WTC11 (cell line): ENCODE results near the gene LZTR1. TPM values are rescaled to one million over a fixed set of nuclear protein-coding genes. Genes with fewer than 3 reads are reported as not detected.

Experiments
- ATAC-seq: fragments of 200-7000 bp; cut with Tn5 transposase; 2 replicates; pipeline ENCODE4 v1.10.0; 2021; ENCODE audit warnings: mild to moderate bottlenecking, moderate library complexity
- CTCF ChIA-PET: fragments of 300-600 bp; sonication (Branson Sonifier 250); formaldehyde crosslinking; loops from one replicate; lab custom pipeline; 2021; ENCODE audit warnings: antibody characterized with exemption; lab: Charles Lee
- POLR2A ChIA-PET: fragments of 350-600 bp; sonication (Branson Sonifier 250); formaldehyde crosslinking; loops from one replicate; lab custom pipeline; 2021; ENCODE audit warnings: antibody characterized with exemption; lab: Charles Lee
- DNase-seq: peaks from one replicate; pipeline ENCODE4 v3.0.0; 2021; ENCODE audit warnings: low spot score
- H3K27ac Mint-ChIP-seq: 2 replicates; pipeline ENCODE4 v1.8.0; 2021; ENCODE audit warnings: mixed read lengths
- H3K27me3 Mint-ChIP-seq: 2 replicates; pipeline ENCODE4 v1.8.0; 2021; ENCODE audit warnings: low read depth, mild to moderate bottlenecking, moderate library complexity, mixed read lengths
- H3K36me3 Mint-ChIP-seq: 2 replicates; pipeline ENCODE4 v1.8.0; 2021; ENCODE audit warnings: mixed read lengths
- H3K4me1 Mint-ChIP-seq: 2 replicates; pipeline ENCODE4 v1.8.0; 2022; ENCODE audit warnings: mixed read lengths
- H3K4me3 Mint-ChIP-seq: 2 replicates; pipeline ENCODE4 v1.8.0; 2021; ENCODE audit warnings: mild to moderate bottlenecking, moderate library complexity, mixed read lengths
- H3K9me3 Mint-ChIP-seq: 2 replicates; pipeline ENCODE4 v1.8.0; 2021; ENCODE audit warnings: mixed read lengths
- ATF1 ChIP-seq: sonication (generic); formaldehyde crosslinking; IDR thresholded peaks from 2 replicates; pipeline ENCODE4 v1.8.1; 2023; ENCODE audit warnings: mild to moderate bottlenecking, moderate library complexity, missing genetic modification reagents
- CREB1 ChIP-seq: sonication (generic); formaldehyde crosslinking; IDR thresholded peaks from 2 replicates; pipeline ENCODE4 v1.8.0; 2023; ENCODE audit warnings: mild to moderate bottlenecking, missing genetic modification reagents
- CREM ChIP-seq: sonication (generic); formaldehyde crosslinking; IDR thresholded peaks from 2 replicates; pipeline ENCODE4 v1.8.1; 2022; ENCODE audit warnings: mild to moderate bottlenecking, missing genetic modification reagents, moderate library complexity
- ELF4 ChIP-seq: sonication (generic); formaldehyde crosslinking; IDR thresholded peaks from 2 replicates; pipeline ENCODE4 v1.8.1; 2022; ENCODE audit warnings: low read depth, mild to moderate bottlenecking, moderate library complexity, missing genetic modification reagents
- FOXP1 ChIP-seq: sonication (generic); formaldehyde crosslinking; IDR thresholded peaks from 2 replicates; pipeline ENCODE4 v1.8.0; 2022; ENCODE audit warnings: missing genetic modification reagents, mild to moderate bottlenecking, moderate library complexity, borderline replicate concordance
- GRHL2 ChIP-seq: fragments of 250-450 bp; sonication (Bioruptor Pico); IDR thresholded peaks from 2 replicates; pipeline ENCODE4 v1.8.0; 2022; ENCODE audit warnings: mild to moderate bottlenecking, moderate library complexity; ENCODE audit not compliant: insufficient replicate concordance, severe bottlenecking
- IRF2 ChIP-seq: sonication (generic); formaldehyde crosslinking; IDR thresholded peaks from 2 replicates; pipeline ENCODE4 v1.8.0; 2022; ENCODE audit warnings: low read depth, missing genetic modification reagents, borderline replicate concordance
- MXD4 ChIP-seq: fragments of 250-450 bp; sonication (Bioruptor Pico); IDR thresholded peaks from 2 replicates; pipeline ENCODE4 v1.8.0; 2021; ENCODE audit warnings: mild to moderate bottlenecking, moderate library complexity, borderline replicate concordance
- NR3C1 ChIP-seq: sonication (generic); formaldehyde crosslinking; conservative IDR thresholded peaks from 2 replicates; pipeline ENCODE4 v1.8.1; 2023; ENCODE audit warnings: low read depth, mild to moderate bottlenecking, missing genetic modification reagents
- PREB ChIP-seq: sonication (generic); formaldehyde crosslinking; IDR thresholded peaks from 2 replicates; pipeline ENCODE4 v1.8.1; 2022; ENCODE audit warnings: mild to moderate bottlenecking, missing genetic modification reagents, moderate library complexity, borderline replicate concordance
- SMAD4 ChIP-seq: sonication (generic); formaldehyde crosslinking; IDR thresholded peaks from 2 replicates; pipeline ENCODE4 v1.8.0; 2022; ENCODE audit warnings: mild to moderate bottlenecking, missing genetic modification reagents
- SOX15 ChIP-seq: fragments of 250-450 bp; sonication (Bioruptor Pico); IDR thresholded peaks from 2 replicates; pipeline ENCODE4 v1.9.0; 2021; ENCODE audit warnings: mild to moderate bottlenecking
- TCF7 ChIP-seq: sonication (generic); formaldehyde crosslinking; IDR thresholded peaks from 2 replicates; pipeline ENCODE4 v1.8.0; 2022; ENCODE audit warnings: mild to moderate bottlenecking, low read depth, missing genetic modification reagents, moderate library complexity
- ZNF138 ChIP-seq: sonication (generic); formaldehyde crosslinking; conservative IDR thresholded peaks from 2 replicates; pipeline ENCODE4 v1.8.1; 2022; ENCODE audit warnings: mild to moderate bottlenecking, moderate library complexity, missing genetic modification reagents
- ZNF219 ChIP-seq: sonication (generic); formaldehyde crosslinking; IDR thresholded peaks from 2 replicates; pipeline ENCODE4 v1.8.0; 2023; ENCODE audit warnings: missing genetic modification reagents, mild to moderate bottlenecking, borderline replicate concordance
- ZNF263 ChIP-seq: sonication (generic); formaldehyde crosslinking; IDR thresholded peaks from 2 replicates; pipeline ENCODE4 v1.8.1; 2022; ENCODE audit warnings: low read depth, mild to moderate bottlenecking, moderate library complexity, missing genetic modification reagents
- ZNF423 ChIP-seq: fragments of 250-450 bp; sonication (Bioruptor Pico); IDR thresholded peaks from 2 replicates; pipeline ENCODE4 v2.1.2; 2022; ENCODE audit warnings: mild to moderate bottlenecking, moderate library complexity
- ZNF671 ChIP-seq: fragments of 250-450 bp; sonication (Bioruptor Pico); IDR thresholded peaks from 2 replicates; pipeline ENCODE4 v1.8.0; 2021; ENCODE audit warnings: mild to moderate bottlenecking
- total RNA-seq: library from RNA; stranded (reverse); gene quantifications from 3 replicates; pipeline ENCODE4 v1.2.3, GENCODE V29; 2021
- TF ChIP-seq, protein P1 (sequence below): sonication (generic); formaldehyde crosslinking; IDR thresholded peaks from 2 replicates; pipeline ENCODE4 v1.8.0; 2022; ENCODE audit warnings: mild to moderate bottlenecking, missing genetic modification reagents
- TF ChIP-seq, protein P2 (sequence below): sonication (generic); formaldehyde crosslinking; IDR thresholded peaks from 2 replicates; pipeline ENCODE4 v1.8.1; 2023; ENCODE audit warnings: mild to moderate bottlenecking, missing genetic modification reagents
- TF ChIP-seq, protein P3 (sequence below): sonication (generic); formaldehyde crosslinking; IDR thresholded peaks from 2 replicates; pipeline ENCODE4 v1.8.0; 2022; ENCODE audit warnings: missing genetic modification reagents

LZTR1 gene
- total RNA-seq, 1 experiment from 2014 or later: 38.3 TPM

GRCh38 chr22:21010426-21011113, 28.5 kb downstream of the LZTR1 start (continued):
- TF ChIP-seq ATF1 (CRISPR knock-in tag) (no peak), ELF4 (CRISPR knock-in tag) (no peak), ZNF263 (no peak), ZNF671 (no peak)

DNA sequence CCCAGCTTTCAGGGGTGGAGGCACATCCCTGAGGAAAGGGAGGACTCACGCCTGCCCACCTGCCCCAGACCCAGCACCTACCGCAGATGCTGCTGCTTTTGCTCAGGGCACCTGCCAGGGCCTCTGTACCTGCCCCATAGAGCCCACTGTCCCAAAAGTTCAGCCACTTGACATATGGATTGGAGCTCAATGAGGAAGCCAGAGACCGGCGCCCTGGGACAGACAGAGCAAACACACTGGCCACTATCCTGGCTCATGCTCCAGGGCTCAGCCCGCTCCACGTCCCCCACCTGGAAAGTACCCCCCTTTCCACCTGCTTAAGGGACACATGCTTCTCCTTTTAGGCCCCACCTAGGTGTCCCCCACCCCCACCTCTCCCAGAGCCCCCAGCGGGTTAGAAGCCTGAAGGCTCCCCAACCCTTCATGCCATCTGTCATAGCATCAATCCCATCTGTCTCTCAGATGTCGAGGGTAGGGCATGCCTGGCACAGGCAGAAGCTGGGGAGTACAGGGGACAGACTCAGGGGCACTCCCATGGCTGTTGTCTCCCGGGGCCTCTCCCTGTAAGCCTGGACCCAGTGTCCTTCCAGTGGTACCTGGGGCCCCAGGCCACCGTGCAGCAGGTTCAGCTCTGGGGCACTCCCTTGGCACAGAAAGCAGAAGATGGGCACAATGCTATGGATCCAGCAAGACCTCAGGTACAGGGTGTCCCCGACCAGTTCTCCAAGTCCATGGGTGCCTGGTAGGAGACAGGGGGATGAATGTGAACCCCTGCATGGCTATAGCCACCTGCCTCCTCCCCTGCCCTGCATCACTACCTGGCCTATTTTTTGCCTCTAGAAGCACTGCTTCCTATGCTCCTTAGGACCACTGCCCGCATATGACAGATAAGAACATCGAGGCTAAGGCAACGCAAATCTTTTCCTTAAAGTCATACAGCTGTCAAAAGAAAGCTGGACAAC, 30.6 kb downstream of the LZTR1 start:
- Mint-ChIP-seq H3K4me1 (peaks cover 36% of the 10 kb centered on the region), H3K4me3 (peak overlapping the region; percentile 85), H3K9me3 (no peaks in the 10 kb centered on the region), H3K36me3 (no peaks in the 10 kb centered on the region), H3K27ac (no peak overlapping the region), H3K27me3 (peaks cover 15% of the 10 kb centered on the region)
- CTCF ChIA-PET: interaction anchor here (0.6 to 2.7 kb wide), 3 partner anchors 8 to 121 kb away, joined by 4 to 19 read pairs (median 5); no protein-coding TSS in a partner anchor
- TF ChIP-seq NR3C1 (no peak), PREB (no peak), CREM (CRISPR knock-in tag) (no peak), ZNF423 (CRISPR knock-in tag) (no peak), SMAD4 (CRISPR knock-in tag) (no peak), CREB1 (CRISPR knock-in tag) (no peak), SOX15 (CRISPR knock-in tag) (no peak)
- TF ChIP-seq, protein P1, sequence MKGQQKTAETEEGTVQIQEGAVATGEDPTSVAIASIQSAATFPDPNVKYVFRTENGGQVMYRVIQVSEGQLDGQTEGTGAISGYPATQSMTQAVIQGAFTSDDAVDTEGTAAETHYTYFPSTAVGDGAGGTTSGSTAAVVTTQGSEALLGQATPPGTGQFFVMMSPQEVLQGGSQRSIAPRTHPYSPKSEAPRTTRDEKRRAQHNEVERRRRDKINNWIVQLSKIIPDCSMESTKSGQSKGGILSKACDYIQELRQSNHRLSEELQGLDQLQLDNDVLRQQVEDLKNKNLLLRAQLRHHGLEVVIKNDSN (CRISPR knock-in tag): no peak
- TF ChIP-seq, protein P2, sequence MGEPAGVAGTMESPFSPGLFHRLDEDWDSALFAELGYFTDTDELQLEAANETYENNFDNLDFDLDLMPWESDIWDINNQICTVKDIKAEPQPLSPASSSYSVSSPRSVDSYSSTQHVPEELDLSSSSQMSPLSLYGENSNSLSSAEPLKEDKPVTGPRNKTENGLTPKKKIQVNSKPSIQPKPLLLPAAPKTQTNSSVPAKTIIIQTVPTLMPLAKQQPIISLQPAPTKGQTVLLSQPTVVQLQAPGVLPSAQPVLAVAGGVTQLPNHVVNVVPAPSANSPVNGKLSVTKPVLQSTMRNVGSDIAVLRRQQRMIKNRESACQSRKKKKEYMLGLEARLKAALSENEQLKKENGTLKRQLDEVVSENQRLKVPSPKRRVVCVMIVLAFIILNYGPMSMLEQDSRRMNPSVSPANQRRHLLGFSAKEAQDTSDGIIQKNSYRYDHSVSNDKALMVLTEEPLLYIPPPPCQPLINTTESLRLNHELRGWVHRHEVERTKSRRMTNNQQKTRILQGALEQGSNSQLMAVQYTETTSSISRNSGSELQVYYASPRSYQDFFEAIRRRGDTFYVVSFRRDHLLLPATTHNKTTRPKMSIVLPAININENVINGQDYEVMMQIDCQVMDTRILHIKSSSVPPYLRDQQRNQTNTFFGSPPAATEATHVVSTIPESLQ (CRISPR knock-in tag): no peak
- DNase-seq (no peak), ATAC-seq (no peak)
- POLR2A ChIA-PET: no interaction called here

DNA sequence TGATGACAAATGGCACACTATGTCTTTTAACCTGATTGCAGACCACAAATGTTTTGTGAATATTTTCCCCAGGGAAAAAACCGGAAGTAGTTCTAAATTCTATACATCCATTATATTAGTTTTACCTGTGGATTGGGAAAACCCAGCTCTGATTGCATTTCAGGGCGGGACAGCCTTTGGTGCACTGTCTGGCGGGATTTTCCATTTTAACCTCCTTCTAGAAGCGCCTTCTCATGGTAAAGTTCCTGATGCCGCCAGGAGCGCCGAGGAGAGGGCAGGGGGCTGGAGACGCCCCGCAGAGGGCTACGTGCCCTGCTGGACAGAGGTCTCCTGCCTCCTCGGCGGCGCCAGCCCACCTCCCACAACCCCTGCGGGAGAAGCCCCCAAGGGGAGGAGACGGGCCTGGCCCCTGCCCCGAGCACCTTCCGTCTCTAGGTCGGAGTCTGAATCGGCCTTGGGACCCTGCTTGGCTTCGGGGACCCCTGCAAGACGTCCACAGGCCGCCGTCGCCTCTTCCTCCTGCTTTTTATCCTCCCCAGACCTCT, 31.6 kb downstream of the LZTR1 start:
- Mint-ChIP-seq H3K4me1 (peaks cover 36% of the 10 kb centered on the region), H3K27me3 (peaks cover 16% of the 10 kb centered on the region), H3K9me3 (no peaks in the 10 kb centered on the region), H3K4me3 (peak overlapping the region; percentile 85), H3K36me3 (no peaks in the 10 kb centered on the region), H3K27ac (peak overlapping the region; percentile 89; the same call in 1 of the 2 replicates)
- ChIA-PET POLR2A (no interaction called here), CTCF (interaction anchor here (1.4 to 2.7 kb wide), 3 partner anchors 15 to 89 kb away, joined by 3 to 19 read pairs (median 3); partner anchors contain the start of gene LZTR1)
- TF ChIP-seq TCF7 (no peak), MXD4 (CRISPR knock-in tag) (no peak), IRF2 (CRISPR knock-in tag) (no peak), ZNF219 (CRISPR knock-in tag) (no peak), ZNF138 (CRISPR knock-in tag) (no peak), GRHL2 (CRISPR knock-in tag) (no peak), FOXP1 (CRISPR knock-in tag) (0 out of 2 replicates have a peak, but pooled peaks have one; percentile 33)
- TF ChIP-seq, protein P3, sequence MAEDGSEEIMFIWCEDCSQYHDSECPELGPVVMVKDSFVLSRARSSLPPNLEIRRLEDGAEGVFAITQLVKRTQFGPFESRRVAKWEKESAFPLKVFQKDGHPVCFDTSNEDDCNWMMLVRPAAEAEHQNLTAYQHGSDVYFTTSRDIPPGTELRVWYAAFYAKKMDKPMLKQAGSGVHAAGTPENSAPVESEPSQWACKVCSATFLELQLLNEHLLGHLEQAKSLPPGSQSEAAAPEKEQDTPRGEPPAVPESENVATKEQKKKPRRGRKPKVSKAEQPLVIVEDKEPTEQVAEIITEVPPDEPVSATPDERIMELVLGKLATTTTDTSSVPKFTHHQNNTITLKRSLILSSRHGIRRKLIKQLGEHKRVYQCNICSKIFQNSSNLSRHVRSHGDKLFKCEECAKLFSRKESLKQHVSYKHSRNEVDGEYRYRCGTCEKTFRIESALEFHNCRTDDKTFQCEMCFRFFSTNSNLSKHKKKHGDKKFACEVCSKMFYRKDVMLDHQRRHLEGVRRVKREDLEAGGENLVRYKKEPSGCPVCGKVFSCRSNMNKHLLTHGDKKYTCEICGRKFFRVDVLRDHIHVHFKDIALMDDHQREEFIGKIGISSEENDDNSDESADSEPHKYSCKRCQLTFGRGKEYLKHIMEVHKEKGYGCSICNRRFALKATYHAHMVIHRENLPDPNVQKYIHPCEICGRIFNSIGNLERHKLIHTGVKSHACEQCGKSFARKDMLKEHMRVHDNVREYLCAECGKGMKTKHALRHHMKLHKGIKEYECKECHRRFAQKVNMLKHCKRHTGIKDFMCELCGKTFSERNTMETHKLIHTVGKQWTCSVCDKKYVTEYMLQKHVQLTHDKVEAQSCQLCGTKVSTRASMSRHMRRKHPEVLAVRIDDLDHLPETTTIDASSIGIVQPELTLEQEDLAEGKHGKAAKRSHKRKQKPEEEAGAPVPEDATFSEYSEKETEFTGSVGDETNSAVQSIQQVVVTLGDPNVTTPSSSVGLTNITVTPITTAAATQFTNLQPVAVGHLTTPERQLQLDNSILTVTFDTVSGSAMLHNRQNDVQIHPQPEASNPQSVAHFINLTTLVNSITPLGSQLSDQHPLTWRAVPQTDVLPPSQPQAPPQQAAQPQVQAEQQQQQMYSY: 0 out of 2 replicates have a peak, but pooled peaks have one; percentile 25
- ATAC-seq (peak; percentile 8), DNase-seq (no peak)
